Urinary bladder (tissue), 4 donors: ENCODE measurements around the gene TNFSF4. TPM values are rescaled to one million over a fixed set of nuclear protein-coding genes. Genes with fewer than 3 reads are reported as not detected.
"Not testable (repeated sequence)": the region's sequence is repeated elsewhere in the genome, so short reads cannot be mapped to it uniquely, and the experiment has no call there.

Experiments
- DNase-seq: peaks from one replicate; pipeline ENCODE4 v3.0.0-alpha.2; 2015; ENCODE audit errors: extremely low spot score
- H3K27ac ChIP-seq: one replicate; pipeline ENCODE4 v1.5.1; 2013; ENCODE audit warnings: low read depth, mild to moderate bottlenecking, moderate library complexity
- H3K36me3 ChIP-seq: one replicate; pipeline ENCODE4 v1.6.1; 2013; ENCODE audit warnings: mild to moderate bottlenecking, moderate library complexity; ENCODE audit not compliant: insufficient read depth
- H3K4me1 ChIP-seq: one replicate; pipeline ENCODE4 v1.6.1; 2013; ENCODE audit warnings: mild to moderate bottlenecking, moderate library complexity; ENCODE audit not compliant: insufficient read depth
- H3K4me3 ChIP-seq: one replicate; pipeline ENCODE4 v1.5.1; 2013; ENCODE audit warnings: low read depth, low read length
- WGBS: extraction: QIAGEN DNeasy Blood & Tissue Kit; methylation state at CpG from one replicate; pipeline ENCODE4 v1.1.7; 2013; 5-methylcytosine and 5-hydroxymethylcytosine counted together
- polyA plus RNA-seq: library from polyadenylated mRNA; stranded (reverse); fragments of 200-250 nt; gene quantifications from one replicate; pipeline ENCODE4 v1.2.3, GENCODE V29; 2013
- total RNA-seq: library from RNA; depleted of rRNA; stranded (reverse); fragments of >200 nt; gene quantifications from one replicate; pipeline ENCODE4 v1.2.3, GENCODE V29; 2014
- donor health status: healthy with polysubstance abuse.
- donor health status: healthy.

The TNFSF4 gene, protein sequence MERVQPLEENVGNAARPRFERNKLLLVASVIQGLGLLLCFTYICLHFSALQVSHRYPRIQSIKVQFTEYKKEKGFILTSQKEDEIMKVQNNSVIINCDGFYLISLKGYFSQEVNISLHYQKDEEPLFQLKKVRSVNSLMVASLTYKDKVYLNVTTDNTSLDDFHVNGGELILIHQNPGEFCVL
- total RNA-seq (2.6 TPM), polyA plus RNA-seq (1.1 TPM)

DNA sequence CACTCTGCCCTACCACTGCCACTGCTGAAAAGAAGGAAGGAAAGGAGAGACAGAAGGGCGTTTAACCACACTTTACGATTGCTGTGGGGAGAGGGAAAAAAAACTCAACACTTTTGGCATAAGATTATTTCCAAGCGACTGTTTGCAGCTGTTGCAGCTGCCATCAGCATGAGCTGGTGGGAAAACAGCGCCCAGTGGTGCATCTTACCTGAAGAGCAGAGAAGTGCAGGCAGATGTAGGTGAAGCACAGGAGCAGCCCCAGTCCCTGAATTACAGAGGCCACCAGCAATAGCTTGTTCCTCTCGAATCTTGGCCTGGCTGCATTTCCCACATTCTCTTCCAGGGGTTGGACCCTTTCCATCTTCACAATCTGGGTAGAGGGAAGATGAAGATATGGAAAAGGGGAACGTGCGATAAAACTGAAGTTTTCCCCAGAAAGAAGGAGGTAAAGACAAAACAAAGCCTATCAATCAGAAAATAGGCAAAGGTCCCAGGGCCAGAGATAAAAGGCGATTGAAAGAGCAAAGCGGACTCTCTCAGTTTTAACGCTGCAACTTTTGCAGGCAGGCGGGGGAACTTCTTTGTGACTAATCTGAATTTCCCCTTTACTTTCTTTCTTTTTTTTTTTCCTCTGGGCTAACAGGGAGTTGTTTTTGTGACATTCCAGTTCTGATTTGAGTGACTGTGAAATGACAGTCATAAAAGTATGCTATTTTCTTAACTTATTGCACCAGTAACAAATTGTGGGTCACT lies at the start of gene TNFSF4:
Gene TNFSF4, minus strand, starts transcription at position 516 of the 753 bp plus-strand sequence. Its CDS starts 155 bp downstream, at position 361.
- WGBS = 21% methylated on average over 11 of the region's 11 CpGs
- Histone ChIP-seq H3K27ac (no peak within 1 kb of the TSS), H3K4me3 (no peak within 1 kb of the TSS), H3K36me3 (no peaks in the 10 kb centered on the region), H3K4me1 (peaks cover 2% of the 10 kb centered on the region)
- peak; percentile 6 for DNase-seq

- 40% methylated on average over 3 of the region's 3 CpGs for WGBS
- DNase-seq = no peak
- Histone ChIP-seq H3K36me3 (peaks cover 1% of the 10 kb centered on the region), H3K4me1 (no peaks in the 10 kb centered on the region), H3K27ac (no peak overlapping the region), H3K4me3 (no peak overlapping the region)
Measured at GRCh38 chr1:173255214-173255813, 48.2 kb upstream of the TNFSF4 start.

- Histone ChIP-seq H3K36me3 (peaks cover 1% of the 10 kb centered on the region), H3K4me1 (no peaks in the 10 kb centered on the region), H3K27ac (no peak overlapping the region), H3K4me3 (no peak overlapping the region)
- WGBS = 96% methylated on average over 3 of the region's 3 CpGs
- DNase-seq = no peak
Measured at GRCh38 chr1:173253046-173253445, 45.9 kb upstream of the TNFSF4 start.

DNA sequence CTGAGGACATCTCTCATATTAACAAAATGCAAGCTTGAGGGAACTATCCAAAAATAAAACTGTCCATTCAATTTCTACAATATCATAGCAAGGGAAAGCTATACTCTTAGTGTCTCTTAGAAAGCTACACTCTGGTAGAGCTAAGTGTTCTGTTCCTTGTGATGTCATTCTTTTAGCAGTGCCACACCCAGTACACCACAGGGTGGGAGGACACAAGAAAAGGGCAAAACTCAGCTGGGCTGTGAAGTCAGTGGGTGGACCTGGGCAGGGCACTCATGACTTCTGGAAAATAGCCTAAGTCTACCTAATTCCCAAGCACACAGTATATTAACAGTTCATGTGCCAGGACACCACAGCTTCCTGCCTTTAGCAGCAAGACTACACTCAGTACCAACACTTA lies 42.2 kb upstream of the TNFSF4 start:
- Histone ChIP-seq H3K36me3 (peaks cover 1% of the 10 kb centered on the region), H3K4me3 (no peak overlapping the region), H3K4me1 (no peaks in the 10 kb centered on the region), H3K27ac (no peak overlapping the region)
- no peak for DNase-seq

DNA sequence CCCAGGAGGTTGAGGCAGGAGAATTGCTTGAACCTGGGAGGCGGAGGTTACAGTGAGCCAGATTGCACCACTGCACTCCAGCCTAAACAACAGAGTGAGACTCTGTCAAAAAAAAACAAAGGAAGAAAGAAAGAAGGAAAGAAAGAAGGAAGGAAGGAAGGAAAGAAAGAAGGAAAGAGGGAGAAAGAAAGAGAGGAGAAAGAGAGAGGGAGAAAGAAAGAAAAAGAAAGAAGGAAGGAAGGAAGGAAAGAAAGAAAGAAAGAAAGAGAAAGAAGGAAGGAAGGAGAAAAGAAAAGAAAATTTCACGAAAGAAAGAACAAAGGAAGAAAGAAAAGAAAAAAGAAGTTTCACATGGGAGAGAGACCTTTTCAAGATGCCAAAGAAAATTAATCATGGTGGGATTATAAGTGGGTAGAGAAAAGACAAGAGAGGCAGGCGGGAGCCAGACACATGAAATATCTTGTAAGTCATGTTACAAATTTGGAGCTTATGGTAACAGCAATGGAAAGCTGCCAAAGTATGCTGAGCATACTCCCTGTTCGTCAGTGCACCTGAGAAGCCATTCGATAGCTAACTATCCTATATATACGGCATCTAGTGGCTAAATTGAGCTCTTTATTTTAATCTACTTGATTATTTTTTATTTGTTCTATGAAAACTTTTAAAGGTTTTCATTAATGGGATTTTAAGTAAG lies 41.3 kb upstream of the TNFSF4 start:
- H3K36me3 ChIP-seq = peaks cover 1% of the 10 kb centered on the region
- WGBS = 81% methylated on average over 6 of the region's 6 CpGs
- H3K4me3 ChIP-seq = no peak overlapping the region
- H3K27ac ChIP-seq = no peak overlapping the region
- DNase-seq = no peak
- no peaks in the 10 kb centered on the region for H3K4me1 ChIP-seq

- DNase-seq = no peak
- Histone ChIP-seq H3K36me3 (no peaks in the 10 kb centered on the region), H3K4me3 (no peak overlapping the region), H3K27ac (no peak overlapping the region), H3K4me1 (no peaks in the 10 kb centered on the region)
Measured at GRCh38 chr1:173245892-173246291, 38.8 kb upstream of the TNFSF4 start.

- peaks cover 2% of the 10 kb centered on the region for H3K36me3 ChIP-seq
- no peak overlapping the region for H3K4me3 ChIP-seq
- H3K27ac ChIP-seq = no peak overlapping the region
- H3K4me1 ChIP-seq = no peaks in the 10 kb centered on the region
- WGBS = 89% methylated on average over 1 of the region's 1 CpG
- no peak for DNase-seq
Measured at GRCh38 chr1:173243300-173243699, 36.2 kb upstream of the TNFSF4 start.

DNA sequence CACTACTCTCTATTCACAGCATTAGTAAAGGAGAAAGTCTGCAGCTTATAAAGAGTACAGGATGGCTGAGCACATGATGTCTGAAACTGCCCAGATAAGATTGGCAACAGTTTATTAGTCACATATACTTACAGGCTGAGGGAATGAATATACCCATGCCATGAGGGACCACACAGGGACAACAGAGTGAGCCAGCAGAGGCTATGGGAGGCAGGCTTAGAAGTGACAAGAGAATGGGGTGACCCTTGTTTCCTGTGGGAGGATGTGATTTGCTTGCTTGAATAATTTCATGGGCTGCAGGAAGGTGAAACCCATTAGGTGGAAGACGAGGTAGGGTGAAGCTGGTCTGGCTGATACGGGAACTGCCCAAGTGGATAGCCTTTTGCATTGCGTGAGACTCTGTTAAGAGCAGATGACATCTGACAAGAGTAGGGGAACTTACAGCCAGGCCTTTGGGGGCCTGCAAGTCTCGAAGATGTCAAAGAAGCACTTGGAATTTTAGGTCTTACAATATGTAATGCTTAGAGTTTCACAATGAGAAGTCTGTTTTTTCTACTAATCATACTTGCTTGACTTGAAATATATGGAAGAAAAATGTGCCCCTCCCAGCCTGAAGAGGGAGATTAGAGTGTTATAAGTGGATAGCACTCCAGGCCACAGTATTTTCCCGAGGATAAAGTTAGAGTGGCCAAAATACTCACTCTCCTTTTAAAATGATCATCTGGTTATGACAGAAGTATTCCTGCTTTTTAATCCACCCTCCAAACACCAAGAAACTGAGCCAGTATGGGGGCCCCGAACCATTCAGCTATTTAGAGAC lies 34.6 kb upstream of the TNFSF4 start:
- Histone ChIP-seq H3K36me3 (peaks cover 2% of the 10 kb centered on the region), H3K4me3 (no peak overlapping the region), H3K4me1 (no peaks in the 10 kb centered on the region), H3K27ac (no peak overlapping the region)
- 87% methylated on average over 6 of the region's 6 CpGs for WGBS
- DNase-seq = no peak

GRCh38 chr1:173240609-173241008 lies 33.5 kb upstream of the TNFSF4 start:
- H3K27ac ChIP-seq = no peak overlapping the region
- H3K4me3 ChIP-seq = no peak overlapping the region
- no peak for DNase-seq
- H3K36me3 ChIP-seq = peaks cover 2% of the 10 kb centered on the region
- no peaks in the 10 kb centered on the region for H3K4me1 ChIP-seq

DNA sequence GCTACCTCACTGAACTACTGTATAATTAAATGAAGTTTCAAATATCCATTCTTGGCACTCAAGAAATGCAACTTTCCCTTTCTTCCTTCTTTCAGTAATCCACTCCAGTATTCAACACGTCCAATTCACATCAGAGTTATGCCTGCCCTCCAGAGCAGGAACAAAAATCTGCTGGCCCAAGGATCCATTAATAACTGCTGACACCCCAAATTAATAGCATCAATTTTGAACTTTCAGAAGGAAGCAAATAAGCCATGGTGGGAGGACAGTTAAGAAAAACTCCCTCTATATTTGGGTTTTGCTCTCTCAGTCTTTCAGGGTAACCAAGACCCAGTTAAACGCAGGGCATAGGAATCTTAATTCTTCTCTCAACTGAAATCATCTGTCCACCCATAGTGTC lies 31.9 kb upstream of the TNFSF4 start:
- WGBS = 88% methylated on average over 2 of the region's 2 CpGs

GRCh38 chr1:173234899-173235298 lies 27.8 kb upstream of the TNFSF4 start:
- 92% methylated on average over 4 of the region's 4 CpGs for WGBS
- Histone ChIP-seq H3K36me3 (peaks cover 2% of the 10 kb centered on the region), H3K27ac (no peak overlapping the region), H3K4me1 (no peaks in the 10 kb centered on the region), H3K4me3 (no peak overlapping the region)
- no peak for DNase-seq

More for the DNA sequence above, 31.9 kb upstream of the TNFSF4 start:
- Histone ChIP-seq H3K4me3 (no peak overlapping the region), H3K4me1 (no peaks in the 10 kb centered on the region), H3K27ac (no peak overlapping the region), H3K36me3 (peaks cover 2% of the 10 kb centered on the region)
- DNase-seq = no peak

GRCh38 chr1:173234434-173234833 lies 27.3 kb upstream of the TNFSF4 start:
- not testable (repeated sequence) for DNase-seq, H3K4me1 ChIP-seq, H3K4me3 ChIP-seq, H3K36me3 ChIP-seq, H3K27ac ChIP-seq
- 89% methylated on average over 3 of the region's 3 CpGs for WGBS

- WGBS = over 99% methylated on average over 3 of the region's 3 CpGs
- not testable (repeated sequence) for H3K27ac ChIP-seq, DNase-seq, H3K36me3 ChIP-seq, H3K4me3 ChIP-seq, H3K4me1 ChIP-seq
Measured at GRCh38 chr1:173229031-173229430, 21.9 kb upstream of the TNFSF4 start.
